Adipocyte (in vitro differentiated cells): ENCODE measurements around the gene RNF144A.
"Not testable (repeated sequence)": the region's sequence is repeated elsewhere in the genome, so short reads cannot be mapped to it uniquely, and the experiment has no call there.

ENCODE experiments used
- DNase-seq: peaks from one replicate; pipeline ENCODE4 v3.0.0-alpha.2; 2015; ENCODE audit warnings: low read depth
- H3K27me3 ChIP-seq: replicated peaks from 2 replicates; pipeline ENCODE4 v1.7.0; 2013; ENCODE audit warnings: mild to moderate bottlenecking, low read length, moderate library complexity; ENCODE audit not compliant: control insufficient read depth, insufficient read depth
- H3K36me3 ChIP-seq: 2 replicates; pipeline ENCODE4 v1.7.0; 2013; ENCODE audit warnings: low read length, mild to moderate bottlenecking, moderate library complexity; ENCODE audit not compliant: control insufficient read depth, insufficient read depth, severe bottlenecking
- H3K4me1 ChIP-seq: 2 replicates; pipeline ENCODE4 v1.7.0; 2013; ENCODE audit warnings: mild to moderate bottlenecking, low read length, moderate library complexity; ENCODE audit not compliant: control insufficient read depth, insufficient read depth
- H3K4me3 ChIP-seq: 2 replicates; pipeline ENCODE4 v1.7.0; 2013; ENCODE audit warnings: mild to moderate bottlenecking, low read length, moderate library complexity
- H3K9ac ChIP-seq: 2 replicates; pipeline ENCODE4 v1.7.0; 2013; ENCODE audit warnings: mild to moderate bottlenecking, low read length, moderate library complexity
- H3K9me3 ChIP-seq: 2 replicates; pipeline ENCODE4 v1.7.0; 2013; ENCODE audit warnings: mild to moderate bottlenecking, low read length, moderate library complexity; ENCODE audit not compliant: control insufficient read depth

RNF144A gene

DNA sequence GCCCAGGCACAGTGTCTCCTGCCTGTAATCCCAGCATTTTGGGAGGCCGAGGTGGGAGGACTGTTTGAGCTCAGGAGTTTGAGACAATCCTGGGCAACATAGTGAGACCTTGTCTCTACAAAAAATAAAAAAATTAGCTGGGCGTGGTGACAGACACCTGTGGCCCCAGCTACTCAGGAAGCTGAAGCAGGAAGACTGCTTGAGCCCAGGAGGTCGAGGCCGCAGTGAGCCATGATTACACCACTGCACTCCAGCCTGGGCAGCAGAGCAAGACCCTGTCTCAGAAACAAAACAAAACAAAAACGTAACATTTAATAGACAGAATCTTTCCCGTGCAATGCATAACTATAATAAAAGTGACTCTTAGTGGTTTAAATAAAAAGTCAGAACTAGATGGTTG is 84.2 kb downstream of the RNF144A start:
- not testable (repeated sequence) for DNase-seq, H3K36me3 ChIP-seq, H3K27me3 ChIP-seq

GRCh38 chr2:7003895-7004294 is 86.7 kb downstream of the RNF144A start:
- Histone ChIP-seq H3K9ac (no peak overlapping the region), H3K27me3 (no peaks in the 10 kb centered on the region), H3K9me3 (no peaks in the 10 kb centered on the region), H3K36me3 (no peaks in the 10 kb centered on the region), H3K4me1 (peaks cover 10% of the 10 kb centered on the region), H3K4me3 (no peak overlapping the region)
- DNase-seq: no peak

More for the DNA sequence above, 84.2 kb downstream of the RNF144A start:
- H3K9ac ChIP-seq, H3K4me3 ChIP-seq, H3K9me3 ChIP-seq, H3K4me1 ChIP-seq: not testable (repeated sequence)

DNA sequence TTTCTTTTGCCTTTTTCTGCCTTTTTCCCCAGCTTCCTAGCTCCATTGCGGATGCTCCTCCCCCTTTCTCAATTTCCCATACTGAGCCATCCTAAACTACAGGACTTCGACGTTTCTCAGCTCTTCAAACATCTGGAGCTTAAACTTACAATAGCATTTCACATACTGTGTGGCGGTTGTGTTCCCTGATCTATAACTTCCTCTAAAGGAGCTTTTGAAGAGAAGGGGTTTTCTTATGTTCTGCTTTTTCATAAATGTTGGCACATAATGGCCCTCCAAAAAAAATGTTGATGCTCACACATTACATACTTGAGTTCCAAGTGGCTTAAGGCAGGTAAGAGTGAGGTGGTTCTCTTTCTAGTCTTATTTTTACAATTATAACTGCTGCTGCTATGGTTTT is 87.4 kb downstream of the RNF144A start:
- H3K4me3 ChIP-seq: no peak overlapping the region
- no peak for DNase-seq
- no peaks in the 10 kb centered on the region for H3K36me3 ChIP-seq
- no peaks in the 10 kb centered on the region for H3K9me3 ChIP-seq
- no peak overlapping the region for H3K9ac ChIP-seq
- peaks cover 11% of the 10 kb centered on the region for H3K4me1 ChIP-seq
- H3K27me3 ChIP-seq: no peaks in the 10 kb centered on the region

GRCh38 chr2:7007488-7007845 is 90.3 kb downstream of the RNF144A start:
- Histone ChIP-seq H3K36me3 (no peaks in the 10 kb centered on the region), H3K4me3 (no peak overlapping the region), H3K27me3 (no peaks in the 10 kb centered on the region), H3K9ac (no peak overlapping the region), H3K4me1 (peaks cover 30% of the 10 kb centered on the region), H3K9me3 (no peaks in the 10 kb centered on the region)
- no peak for DNase-seq

DNA sequence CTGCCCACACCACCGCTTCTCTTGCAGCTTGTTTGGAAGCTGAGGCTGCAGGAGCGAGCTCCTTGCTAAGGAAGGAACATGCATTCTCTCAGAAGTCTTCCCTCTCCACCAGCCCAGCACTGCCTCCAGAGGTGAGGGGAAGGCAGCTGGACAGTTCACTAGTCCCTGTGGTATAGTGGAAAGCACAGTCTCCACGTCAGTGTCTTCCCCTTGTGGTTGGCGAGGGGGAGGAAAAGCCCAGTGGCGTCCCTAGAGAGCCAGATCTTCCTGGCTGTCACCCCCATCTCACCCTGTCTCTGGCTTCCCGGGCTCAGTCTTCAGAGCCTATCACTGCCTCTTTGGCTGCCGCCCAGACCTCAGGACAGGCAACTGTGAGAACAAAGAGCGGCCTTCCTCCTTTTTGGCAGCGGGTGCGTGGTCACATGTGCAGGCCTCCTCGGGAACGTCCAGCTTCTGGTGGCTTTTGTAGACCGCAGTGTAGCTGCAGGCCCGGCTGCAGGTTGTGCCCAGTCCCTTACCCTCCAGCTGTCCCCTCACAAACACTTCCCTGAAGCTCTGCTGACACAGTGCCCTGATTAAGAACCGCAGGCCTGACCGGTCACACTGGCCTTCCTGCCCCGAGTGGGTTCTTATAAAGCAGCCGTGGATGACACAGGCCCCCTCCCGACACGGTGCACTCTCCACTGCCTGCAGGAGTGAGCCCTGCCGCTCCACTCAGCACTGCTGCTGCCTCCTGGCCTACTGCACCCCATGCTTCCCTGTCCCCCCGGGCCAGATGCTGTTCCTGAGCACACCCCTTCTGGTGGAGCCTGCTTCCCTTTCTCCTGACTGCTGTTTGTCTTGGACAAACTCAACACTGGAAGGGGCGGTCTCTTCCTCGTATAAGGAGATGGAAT is 90.9 kb downstream of the RNF144A start:
- DNase-seq: no peak
- Histone ChIP-seq H3K9ac (no peak overlapping the region), H3K36me3 (no peaks in the 10 kb centered on the region), H3K4me1 (peaks cover 30% of the 10 kb centered on the region), H3K9me3 (no peaks in the 10 kb centered on the region), H3K27me3 (no peaks in the 10 kb centered on the region), H3K4me3 (no peak overlapping the region)

DNA sequence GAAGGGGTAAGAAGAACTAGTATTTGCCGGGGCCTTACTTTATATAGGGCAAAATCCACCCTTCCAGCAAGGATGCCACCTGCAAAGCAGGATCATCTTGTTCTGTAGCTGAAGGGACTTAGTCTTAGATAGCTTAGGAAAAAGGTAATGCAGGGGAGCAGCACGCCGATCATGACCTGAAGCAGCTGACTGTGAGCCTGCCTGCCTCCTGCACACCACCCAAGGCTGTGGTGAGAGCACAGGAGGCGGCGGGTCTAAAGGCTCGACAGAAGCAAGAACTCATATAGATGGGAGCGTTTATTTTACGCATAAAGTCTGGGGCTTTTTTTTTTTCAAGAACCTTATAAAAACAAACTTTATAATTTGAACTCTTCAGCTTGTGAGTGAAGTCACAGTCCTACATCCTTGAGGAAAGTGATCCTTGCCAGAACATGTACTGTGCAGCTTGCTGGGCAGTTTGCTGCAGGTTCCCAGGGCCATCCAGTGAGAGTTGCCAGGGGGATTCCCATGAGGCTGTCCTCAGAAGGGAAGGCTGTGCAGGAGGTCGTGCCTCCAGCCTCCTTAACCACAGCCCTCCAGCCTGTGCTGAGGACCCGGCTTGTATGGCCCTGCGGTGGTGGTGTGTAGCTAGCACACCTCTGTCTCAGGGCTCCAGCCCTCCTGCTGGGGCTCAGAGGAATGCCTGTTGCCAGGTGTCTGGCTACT is 92.1 kb downstream of the RNF144A start:
- no peak for DNase-seq
- Histone ChIP-seq H3K4me3 (no peak overlapping the region), H3K9me3 (no peaks in the 10 kb centered on the region), H3K36me3 (no peaks in the 10 kb centered on the region), H3K27me3 (no peaks in the 10 kb centered on the region), H3K4me1 (peaks cover 33% of the 10 kb centered on the region), H3K9ac (no peak overlapping the region)

DNA sequence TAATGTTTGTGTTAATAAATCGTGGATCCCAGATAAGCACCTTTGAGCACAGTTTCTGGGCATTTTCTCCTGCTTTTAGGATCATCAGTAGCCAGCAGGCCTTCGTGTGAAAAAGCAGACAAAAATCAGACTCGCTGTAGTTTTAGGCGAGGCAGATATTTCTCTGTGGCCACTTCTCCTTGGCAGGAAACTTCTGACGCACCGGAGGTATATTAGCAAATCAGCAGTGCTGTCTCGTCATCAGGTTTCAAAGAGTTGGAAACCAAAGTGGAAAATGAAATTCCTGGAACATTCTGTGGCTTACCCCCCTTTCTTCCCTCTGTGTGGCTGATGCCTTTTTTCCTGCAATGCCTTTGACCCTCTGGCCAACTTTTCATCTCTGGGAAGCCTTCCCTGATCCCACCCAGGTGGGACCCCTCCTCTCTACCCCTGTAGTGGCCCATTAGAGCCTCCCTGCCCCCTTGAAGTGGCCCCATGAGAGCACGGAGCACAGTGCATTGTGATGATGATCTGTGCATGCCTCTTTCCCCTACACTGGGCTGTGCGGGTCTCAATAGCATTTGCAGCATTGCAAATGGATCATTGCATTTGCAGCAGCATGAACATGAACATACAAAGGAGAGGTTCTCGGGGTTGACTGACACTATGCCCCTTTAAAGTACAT is 93.3 kb downstream of the RNF144A start:
- peak; percentile 68 for DNase-seq
- Histone ChIP-seq H3K4me3 (no peak overlapping the region), H3K9ac (peak overlapping the region; percentile 32), H3K9me3 (no peaks in the 10 kb centered on the region), H3K36me3 (no peaks in the 10 kb centered on the region), H3K4me1 (peaks cover 45% of the 10 kb centered on the region), H3K27me3 (no peaks in the 10 kb centered on the region)

GRCh38 chr2:7011356-7012083 is 94.3 kb downstream of the RNF144A start:
- Histone ChIP-seq H3K27me3 (no peaks in the 10 kb centered on the region), H3K4me3 (no peak overlapping the region), H3K4me1 (peaks cover 46% of the 10 kb centered on the region), H3K9ac (no peak overlapping the region), H3K36me3 (no peaks in the 10 kb centered on the region), H3K9me3 (no peaks in the 10 kb centered on the region)
- DNase-seq: peak; percentile 93

GRCh38 chr2:7012141-7012764 is 95.0 kb downstream of the RNF144A start:
- no peak overlapping the region for H3K4me3 ChIP-seq
- H3K36me3 ChIP-seq: no peaks in the 10 kb centered on the region
- H3K4me1 ChIP-seq: peaks cover 46% of the 10 kb centered on the region

DNA sequence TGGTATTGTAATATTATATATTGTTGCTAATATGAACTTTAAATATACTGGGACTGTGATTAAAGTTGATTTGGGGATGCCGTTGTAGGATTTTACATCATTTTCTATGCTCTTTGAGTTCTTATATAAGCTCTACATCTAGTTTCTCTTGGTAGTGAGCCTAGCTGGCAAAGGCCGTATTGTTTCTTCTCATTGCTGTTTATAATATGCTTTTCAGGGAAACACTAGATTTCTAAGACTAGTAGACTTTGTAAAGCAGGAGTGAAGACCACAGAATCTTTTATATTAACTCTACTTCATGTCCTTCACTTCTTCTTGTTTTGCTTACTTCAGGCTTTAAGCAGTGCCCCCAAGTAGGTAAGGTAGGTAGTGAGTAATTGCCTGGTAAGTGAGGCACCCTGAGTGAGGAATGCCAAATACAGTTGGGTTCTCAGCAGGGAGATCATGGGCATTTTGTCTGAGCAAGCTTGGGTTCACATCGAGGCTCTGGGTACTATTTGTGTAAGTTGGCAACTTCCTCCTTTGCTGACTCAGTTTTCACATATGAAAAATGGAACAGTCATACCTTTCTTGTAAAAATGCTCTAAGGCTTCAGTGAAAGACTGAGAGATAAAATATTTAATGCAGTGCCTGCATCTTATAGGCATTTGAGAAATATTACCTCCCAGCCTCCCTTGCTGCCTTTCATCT is 96.4 kb downstream of the RNF144A start:
- no peaks in the 10 kb centered on the region for H3K36me3 ChIP-seq
- DNase-seq: no peak
- H3K4me1 ChIP-seq: peaks cover 36% of the 10 kb centered on the region
- no peak overlapping the region for H3K9ac ChIP-seq
- H3K4me3 ChIP-seq: no peak overlapping the region
- no peaks in the 10 kb centered on the region for H3K9me3 ChIP-seq
- H3K27me3 ChIP-seq: no peaks in the 10 kb centered on the region

More at GRCh38 chr2:7012141-7012764, 95.0 kb downstream of the RNF144A start:
- Histone ChIP-seq H3K27me3 (no peaks in the 10 kb centered on the region), H3K9me3 (no peaks in the 10 kb centered on the region), H3K9ac (no peak overlapping the region)
- peak; percentile 43 for DNase-seq
